Measurements from ENCODE around the gene MCL1. TPM values are rescaled to one million over a fixed set of nuclear protein-coding genes. Genes with fewer than 3 reads are reported as not detected.

MCL1 gene
- polyA plus RNA-seq, 1 of the 3 experiments (the other 2 are of a cell fraction), result 110 TPM

DNA sequence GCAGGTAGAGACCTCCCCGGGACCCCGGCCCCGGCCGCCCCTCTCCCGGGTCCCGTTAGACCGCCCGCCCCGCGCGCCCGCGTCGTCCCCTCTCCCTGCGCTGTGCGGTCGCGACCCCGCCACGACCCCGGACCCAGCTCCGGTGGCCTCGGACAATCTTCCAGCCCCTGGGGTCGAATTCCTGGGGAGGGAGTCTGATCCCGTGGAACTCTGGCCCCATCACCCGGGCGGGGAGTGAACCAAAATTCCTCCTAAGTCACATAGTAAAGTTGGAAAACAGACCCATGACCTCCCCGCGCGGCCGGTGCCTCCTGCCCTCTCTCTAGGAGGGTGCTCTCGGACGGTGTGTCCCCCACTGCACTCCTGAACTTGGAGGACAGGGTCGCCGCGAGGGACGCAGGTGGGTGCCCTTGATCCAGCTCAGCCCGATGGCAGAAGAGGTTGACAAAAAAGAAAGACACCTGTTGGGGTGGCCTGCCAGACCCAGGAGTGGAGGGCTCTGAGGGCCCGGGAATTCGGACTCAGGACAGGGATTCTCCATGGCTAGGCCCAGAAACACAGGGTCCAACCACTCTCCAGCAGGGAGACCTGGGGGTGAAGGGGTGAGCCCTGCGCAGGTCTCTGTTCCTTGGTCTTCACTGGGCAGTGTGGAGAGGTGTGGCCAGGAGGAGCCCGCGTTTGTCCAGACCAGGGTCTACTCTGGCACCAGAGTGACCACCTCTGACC is 29.8 kb downstream of the MCL1 start:
- Histone ChIP-seq H3K4me2 (peak overlapping the region; percentile 67), H4K20me1 (ENCODE audit: insufficient read depth) (no peaks in the 10 kb centered on the region), H3K9ac (no peak overlapping the region), H3K27ac (ENCODE audit: low read depth in 2 of 2, low read length in 1 of 2) (no peak overlapping the region), H3K9me2 (no peaks in the 10 kb centered on the region), H3K9me3 (no peaks in the 10 kb centered on the region), H3K27me3 (ENCODE audit: insufficient read depth) (no peaks in the 10 kb centered on the region), H3K79me2 (ENCODE audit: insufficient read depth) (no peaks in the 10 kb centered on the region), H3K4me1 (ENCODE audit: control insufficient read depth in 1 of 2, insufficient read depth in 2 of 2, low read depth in 1 of 2, low read length in 1 of 2) (peaks cover 8 to 13% of the 10 kb centered on the region in 2 experiments; a peak in 2 of 4 replicates), H3K4me3 (ENCODE audit: low read depth in 2 of 2, low read length in 1 of 2) (peak overlapping the region; percentile 19 to 33; a peak in 2 of 4 replicates), H2AFZ (ENCODE audit: low read depth) (0 out of 2 replicates have a peak overlapping the region, but pooled peaks have one; percentile 41), H3F3A (replicated peaks; ENCODE audit: insufficient read depth) (peaks cover 17% of the 10 kb centered on the region), H3K36me3 (replicated peaks in 1 of 2; ENCODE audit: control insufficient read depth in 1 of 2, insufficient read depth in 2 of 2, low read length in 1 of 2) (no peaks in the 10 kb centered on the region)
- DNase-seq, result no peak
- ChIA-PET POLR2A (interaction anchor here (1.4 kb wide), 1 partner anchor 12 kb away, joined by 4 read pairs; no protein-coding TSS in a partner anchor), CTCF (interaction anchor here (0.7 to 10.0 kb wide), 6 partner anchors 11 to 455 kb away, joined by 3 to 88 read pairs (median 6); no protein-coding TSS in a partner anchor)
- 58% methylated on average over 41 of the region's 43 CpGs for WGBS (ENCODE audit: low lambda C conversion rate)
- TF ChIP-seq TEAD4 (IDR thresholded peaks at IDR 0.05; ENCODE audit: borderline replicate concordance, insufficient read depth), result no peak
- TF ChIP-seq, protein P1, sequence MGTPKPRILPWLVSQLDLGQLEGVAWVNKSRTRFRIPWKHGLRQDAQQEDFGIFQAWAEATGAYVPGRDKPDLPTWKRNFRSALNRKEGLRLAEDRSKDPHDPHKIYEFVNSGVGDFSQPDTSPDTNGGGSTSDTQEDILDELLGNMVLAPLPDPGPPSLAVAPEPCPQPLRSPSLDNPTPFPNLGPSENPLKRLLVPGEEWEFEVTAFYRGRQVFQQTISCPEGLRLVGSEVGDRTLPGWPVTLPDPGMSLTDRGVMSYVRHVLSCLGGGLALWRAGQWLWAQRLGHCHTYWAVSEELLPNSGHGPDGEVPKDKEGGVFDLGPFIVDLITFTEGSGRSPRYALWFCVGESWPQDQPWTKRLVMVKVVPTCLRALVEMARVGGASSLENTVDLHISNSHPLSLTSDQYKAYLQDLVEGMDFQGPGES (IDR thresholded peaks at IDR 0.05; ENCODE audit: low read depth, low read length), result no peak
- TF ChIP-seq YY1 (IDR thresholded peaks at IDR 0.05; ENCODE audit: low read depth), result no peak
- no peak for TF ChIP-seq MXI1 (IDR thresholded peaks at IDR 0.05; ENCODE audit: low read depth, low read length)

DNA sequence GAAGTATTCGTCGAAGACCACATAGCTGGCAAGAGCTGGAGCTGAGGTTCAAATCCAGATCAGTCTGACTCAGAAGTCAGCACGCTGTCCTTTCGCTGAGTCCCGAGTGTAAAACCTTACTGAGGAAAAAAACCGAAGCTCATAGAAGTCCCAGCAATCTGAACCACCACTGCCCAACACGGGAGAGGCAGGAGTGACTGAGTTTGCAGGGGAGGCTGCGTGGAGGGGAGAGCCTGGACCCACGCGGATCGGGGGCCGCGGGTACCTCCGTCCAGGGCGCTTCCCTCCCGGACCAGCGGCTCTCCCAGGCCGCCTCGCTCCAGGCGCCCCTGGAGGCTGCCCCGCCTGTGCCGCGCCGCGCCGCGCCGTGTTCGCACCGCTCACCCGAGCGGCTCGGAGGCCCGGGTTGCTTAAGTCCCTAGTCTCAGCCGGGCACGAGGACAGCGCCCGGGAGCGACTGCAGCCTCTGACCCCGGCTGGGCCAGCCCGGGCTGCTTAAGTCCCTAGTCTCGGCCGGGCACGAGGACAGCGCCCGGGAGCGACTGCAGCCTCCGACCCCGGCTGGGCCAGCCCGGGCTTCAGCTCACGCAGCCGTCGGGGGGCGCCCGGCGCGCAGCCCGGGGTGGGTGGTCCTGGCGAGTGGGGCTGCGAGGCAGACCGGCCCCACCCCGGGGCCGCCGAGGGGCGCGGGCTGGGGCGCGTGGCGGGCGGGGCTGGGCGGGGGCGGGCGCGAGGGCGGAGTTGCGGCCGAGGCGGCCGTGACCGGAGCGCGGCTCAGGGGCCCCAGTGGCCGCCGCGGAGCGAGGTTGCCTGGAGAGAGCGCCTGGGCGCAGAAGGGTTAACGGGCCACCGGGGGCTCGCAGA is 30.5 kb downstream of the MCL1 start, which contains the start of gene ADAMTSL4:
Gene ADAMTSL4 (plus strand): TSS at position 777 of the 864 bp plus-strand sequence. CDS start 2,881 bp downstream, outside the sequence.
- Histone ChIP-seq H3F3A (replicated peaks; ENCODE audit: insufficient read depth) (peaks cover 17% of the 10 kb centered on the region), H3K9ac (peak within 1 kb of the TSS; percentile 55), H3K27ac (ENCODE audit: low read depth in 2 of 2, low read length in 1 of 2) (peak within 1 kb of the TSS in 1 of 2 experiments; percentile 39; a peak in 2 of 4 replicates), H3K4me2 (peak within 1 kb of the TSS; percentile 77), H3K9me3 (no peaks in the 10 kb centered on the region), H3K4me3 (ENCODE audit: low read depth in 2 of 2, low read length in 1 of 2) (peak within 1 kb of the TSS; percentile 51 to 61), H3K4me1 (ENCODE audit: control insufficient read depth in 1 of 2, insufficient read depth in 2 of 2, low read depth in 1 of 2, low read length in 1 of 2) (peaks cover 8 to 13% of the 10 kb centered on the region in 2 experiments; a peak in 2 of 4 replicates), H4K20me1 (ENCODE audit: insufficient read depth) (no peaks in the 10 kb centered on the region), H2AFZ (ENCODE audit: low read depth) (peak within 1 kb of the TSS; percentile 50; the same call in 1 of the 2 replicates), H3K9me2 (no peaks in the 10 kb centered on the region), H3K79me2 (ENCODE audit: insufficient read depth) (no peaks in the 10 kb centered on the region), H3K36me3 (replicated peaks in 1 of 2; ENCODE audit: control insufficient read depth in 1 of 2, insufficient read depth in 2 of 2, low read length in 1 of 2) (no peaks in the 10 kb centered on the region), H3K27me3 (ENCODE audit: insufficient read depth) (no peaks in the 10 kb centered on the region)
- peak; percentile 90 for DNase-seq
- WGBS (ENCODE audit: low lambda C conversion rate), result 2% methylated on average over 19 of the region's 91 CpGs
- POLR2A ChIA-PET, result interaction anchor here (0.6 to 1.5 kb wide), 4 partner anchors 13 to 140 kb away, joined by 3 to 4 read pairs (median 4); partner anchors contain the start of gene MCL1
- CTCF ChIA-PET, result interaction anchor here (0.7 to 10.0 kb wide), 8 partner anchors 12 to 457 kb away, joined by 3 to 88 read pairs (median 4); partner anchors contain the start of gene MINDY1
- TF ChIP-seq, protein P2, sequence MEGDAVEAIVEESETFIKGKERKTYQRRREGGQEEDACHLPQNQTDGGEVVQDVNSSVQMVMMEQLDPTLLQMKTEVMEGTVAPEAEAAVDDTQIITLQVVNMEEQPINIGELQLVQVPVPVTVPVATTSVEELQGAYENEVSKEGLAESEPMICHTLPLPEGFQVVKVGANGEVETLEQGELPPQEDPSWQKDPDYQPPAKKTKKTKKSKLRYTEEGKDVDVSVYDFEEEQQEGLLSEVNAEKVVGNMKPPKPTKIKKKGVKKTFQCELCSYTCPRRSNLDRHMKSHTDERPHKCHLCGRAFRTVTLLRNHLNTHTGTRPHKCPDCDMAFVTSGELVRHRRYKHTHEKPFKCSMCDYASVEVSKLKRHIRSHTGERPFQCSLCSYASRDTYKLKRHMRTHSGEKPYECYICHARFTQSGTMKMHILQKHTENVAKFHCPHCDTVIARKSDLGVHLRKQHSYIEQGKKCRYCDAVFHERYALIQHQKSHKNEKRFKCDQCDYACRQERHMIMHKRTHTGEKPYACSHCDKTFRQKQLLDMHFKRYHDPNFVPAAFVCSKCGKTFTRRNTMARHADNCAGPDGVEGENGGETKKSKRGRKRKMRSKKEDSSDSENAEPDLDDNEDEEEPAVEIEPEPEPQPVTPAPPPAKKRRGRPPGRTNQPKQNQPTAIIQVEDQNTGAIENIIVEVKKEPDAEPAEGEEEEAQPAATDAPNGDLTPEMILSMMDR (IDR thresholded peaks at IDR 0.05), result peak; percentile 27; the same call in 1 of the 2 replicates
- TF ChIP-seq, protein P3, sequence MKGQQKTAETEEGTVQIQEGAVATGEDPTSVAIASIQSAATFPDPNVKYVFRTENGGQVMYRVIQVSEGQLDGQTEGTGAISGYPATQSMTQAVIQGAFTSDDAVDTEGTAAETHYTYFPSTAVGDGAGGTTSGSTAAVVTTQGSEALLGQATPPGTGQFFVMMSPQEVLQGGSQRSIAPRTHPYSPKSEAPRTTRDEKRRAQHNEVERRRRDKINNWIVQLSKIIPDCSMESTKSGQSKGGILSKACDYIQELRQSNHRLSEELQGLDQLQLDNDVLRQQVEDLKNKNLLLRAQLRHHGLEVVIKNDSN (IDR thresholded peaks at IDR 0.05; ENCODE audit: borderline replicate concordance, low read depth), result no peak
- TF ChIP-seq SIN3A (IDR thresholded peaks at IDR 0.05; ENCODE audit: borderline replicate concordance, low read depth, low read length), result peak; percentile 22; the same call in 1 of the 2 replicates
- TF ChIP-seq, protein P4, sequence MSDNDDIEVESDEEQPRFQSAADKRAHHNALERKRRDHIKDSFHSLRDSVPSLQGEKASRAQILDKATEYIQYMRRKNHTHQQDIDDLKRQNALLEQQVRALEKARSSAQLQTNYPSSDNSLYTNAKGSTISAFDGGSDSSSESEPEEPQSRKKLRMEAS (IDR thresholded peaks at IDR 0.05; ENCODE audit: low read depth), result no peak; the same call in 1 of the 2 replicates
- TF ChIP-seq ELF1 (IDR thresholded peaks at IDR 0.05), result no peak
- TF ChIP-seq FOSL2 (IDR thresholded peaks at IDR 0.05; ENCODE audit: borderline replicate concordance, low read depth), result no peak
- TF ChIP-seq, protein P5, sequence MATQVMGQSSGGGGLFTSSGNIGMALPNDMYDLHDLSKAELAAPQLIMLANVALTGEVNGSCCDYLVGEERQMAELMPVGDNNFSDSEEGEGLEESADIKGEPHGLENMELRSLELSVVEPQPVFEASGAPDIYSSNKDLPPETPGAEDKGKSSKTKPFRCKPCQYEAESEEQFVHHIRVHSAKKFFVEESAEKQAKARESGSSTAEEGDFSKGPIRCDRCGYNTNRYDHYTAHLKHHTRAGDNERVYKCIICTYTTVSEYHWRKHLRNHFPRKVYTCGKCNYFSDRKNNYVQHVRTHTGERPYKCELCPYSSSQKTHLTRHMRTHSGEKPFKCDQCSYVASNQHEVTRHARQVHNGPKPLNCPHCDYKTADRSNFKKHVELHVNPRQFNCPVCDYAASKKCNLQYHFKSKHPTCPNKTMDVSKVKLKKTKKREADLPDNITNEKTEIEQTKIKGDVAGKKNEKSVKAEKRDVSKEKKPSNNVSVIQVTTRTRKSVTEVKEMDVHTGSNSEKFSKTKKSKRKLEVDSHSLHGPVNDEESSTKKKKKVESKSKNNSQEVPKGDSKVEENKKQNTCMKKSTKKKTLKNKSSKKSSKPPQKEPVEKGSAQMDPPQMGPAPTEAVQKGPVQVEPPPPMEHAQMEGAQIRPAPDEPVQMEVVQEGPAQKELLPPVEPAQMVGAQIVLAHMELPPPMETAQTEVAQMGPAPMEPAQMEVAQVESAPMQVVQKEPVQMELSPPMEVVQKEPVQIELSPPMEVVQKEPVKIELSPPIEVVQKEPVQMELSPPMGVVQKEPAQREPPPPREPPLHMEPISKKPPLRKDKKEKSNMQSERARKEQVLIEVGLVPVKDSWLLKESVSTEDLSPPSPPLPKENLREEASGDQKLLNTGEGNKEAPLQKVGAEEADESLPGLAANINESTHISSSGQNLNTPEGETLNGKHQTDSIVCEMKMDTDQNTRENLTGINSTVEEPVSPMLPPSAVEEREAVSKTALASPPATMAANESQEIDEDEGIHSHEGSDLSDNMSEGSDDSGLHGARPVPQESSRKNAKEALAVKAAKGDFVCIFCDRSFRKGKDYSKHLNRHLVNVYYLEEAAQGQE (IDR thresholded peaks at IDR 0.05; ENCODE audit: low read depth, low read length), result peak; percentile 7; the same call in 1 of the 2 replicates
- TF ChIP-seq MXI1 (IDR thresholded peaks at IDR 0.05; ENCODE audit: low read depth, low read length), result peak; percentile 80
- TF ChIP-seq GATA2 (CRISPR knock-in tag; IDR thresholded peaks at IDR 0.05), result no peak
- TF ChIP-seq EZH2phosphoT487 (IDR thresholded peaks at IDR 0.05; ENCODE audit: borderline replicate concordance, low read depth), result no peak
- no peak for TF ChIP-seq RCOR1 (IDR thresholded peaks at IDR 0.05; ENCODE audit: low read length)
